ENCODE results near the gene NCKAP1. TPM values are rescaled to one million over a fixed set of nuclear protein-coding genes. Genes with fewer than 3 reads are reported as not detected.
"Not testable (repeated sequence)": the region's sequence is repeated elsewhere in the genome, so short reads cannot be mapped to it uniquely, and the experiment has no call there.

The NCKAP1 gene
- total RNA-seq, 1 donor from 2014 or later: 55.7 TPM

DNA sequence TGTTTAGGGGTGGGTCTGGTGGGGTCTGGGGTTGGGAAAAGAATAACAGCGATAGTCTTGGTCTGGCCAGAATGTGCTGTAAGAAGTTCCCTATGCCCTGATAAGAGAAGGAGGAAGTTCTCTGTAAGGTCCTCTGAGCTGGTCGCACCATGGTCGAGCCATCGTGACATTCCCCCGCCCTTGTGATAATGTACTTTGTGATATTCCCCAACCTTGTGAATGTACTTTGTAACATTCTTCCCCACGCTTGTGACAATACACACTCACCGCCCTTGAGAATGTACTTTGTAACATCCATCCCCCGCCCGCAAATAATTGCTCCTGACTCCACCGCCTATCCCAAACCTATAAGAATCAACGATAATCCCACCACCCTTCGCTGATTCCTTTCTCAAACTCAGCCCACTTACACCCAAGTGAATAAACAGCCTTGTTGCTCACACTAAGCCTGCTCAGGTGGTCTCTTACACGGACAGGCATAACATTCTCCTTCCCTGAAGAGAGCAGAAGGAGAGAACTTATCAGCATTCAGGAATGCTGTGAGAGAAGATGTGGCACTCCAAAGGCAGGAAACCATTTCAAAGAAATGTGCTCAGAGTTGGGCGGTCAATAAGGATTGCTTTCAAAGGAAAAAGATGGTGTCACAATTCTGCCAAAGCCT, 22.4 kb upstream of the NCKAP1 start:
- DNase-seq (ENCODE audit: low spot score in 2 of 2): no peak
- H3K27me3 ChIP-seq: no peaks in the 10 kb centered on the region
- no peak overlapping the region for H3K27ac ChIP-seq
- intact Hi-C loops (cut with DNase I): no loop called here
- no peaks in the 10 kb centered on the region for H3K9me3 ChIP-seq
- H3K4me1 ChIP-seq: no peaks in the 10 kb centered on the region
- H3K4me3 ChIP-seq: no peak overlapping the region
- TF ChIP-seq, protein P1, sequence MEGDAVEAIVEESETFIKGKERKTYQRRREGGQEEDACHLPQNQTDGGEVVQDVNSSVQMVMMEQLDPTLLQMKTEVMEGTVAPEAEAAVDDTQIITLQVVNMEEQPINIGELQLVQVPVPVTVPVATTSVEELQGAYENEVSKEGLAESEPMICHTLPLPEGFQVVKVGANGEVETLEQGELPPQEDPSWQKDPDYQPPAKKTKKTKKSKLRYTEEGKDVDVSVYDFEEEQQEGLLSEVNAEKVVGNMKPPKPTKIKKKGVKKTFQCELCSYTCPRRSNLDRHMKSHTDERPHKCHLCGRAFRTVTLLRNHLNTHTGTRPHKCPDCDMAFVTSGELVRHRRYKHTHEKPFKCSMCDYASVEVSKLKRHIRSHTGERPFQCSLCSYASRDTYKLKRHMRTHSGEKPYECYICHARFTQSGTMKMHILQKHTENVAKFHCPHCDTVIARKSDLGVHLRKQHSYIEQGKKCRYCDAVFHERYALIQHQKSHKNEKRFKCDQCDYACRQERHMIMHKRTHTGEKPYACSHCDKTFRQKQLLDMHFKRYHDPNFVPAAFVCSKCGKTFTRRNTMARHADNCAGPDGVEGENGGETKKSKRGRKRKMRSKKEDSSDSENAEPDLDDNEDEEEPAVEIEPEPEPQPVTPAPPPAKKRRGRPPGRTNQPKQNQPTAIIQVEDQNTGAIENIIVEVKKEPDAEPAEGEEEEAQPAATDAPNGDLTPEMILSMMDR (IDR thresholded peaks at IDR 0.05): no peak
- H3K36me3 ChIP-seq: no peaks in the 10 kb centered on the region

DNA sequence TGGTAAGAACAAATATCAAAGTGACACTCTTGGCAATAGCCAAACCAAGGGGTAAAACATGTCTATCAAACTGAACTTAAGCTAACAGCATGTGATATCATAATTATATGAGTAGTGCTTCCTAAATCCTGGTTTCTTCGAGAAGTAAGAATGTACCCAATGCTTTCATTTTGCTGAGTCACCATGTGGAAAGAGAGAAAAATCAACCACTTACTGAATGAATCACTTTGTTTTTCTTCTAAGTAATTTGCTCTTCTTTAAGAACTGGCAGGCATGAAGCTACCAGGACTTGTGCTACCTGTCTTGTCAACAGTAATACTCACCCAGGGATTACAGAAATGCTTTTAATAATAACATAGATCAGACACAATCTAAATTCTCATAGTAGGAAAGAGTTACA, 21.3 kb upstream of the NCKAP1 start:
- Histone ChIP-seq H3K36me3 (no peaks in the 10 kb centered on the region), H3K9me3 (no peaks in the 10 kb centered on the region), H3K4me3 (no peak overlapping the region), H3K27me3 (no peaks in the 10 kb centered on the region), H3K4me1 (no peaks in the 10 kb centered on the region), H3K27ac (peak overlapping the region in 1 of 2 donors; percentile 52)
- no peak for DNase-seq (ENCODE audit: low spot score in 2 of 2)
- TF ChIP-seq, protein P1 (IDR thresholded peaks at IDR 0.05): no peak
- intact Hi-C loops (cut with DNase I): no loop called here

DNA sequence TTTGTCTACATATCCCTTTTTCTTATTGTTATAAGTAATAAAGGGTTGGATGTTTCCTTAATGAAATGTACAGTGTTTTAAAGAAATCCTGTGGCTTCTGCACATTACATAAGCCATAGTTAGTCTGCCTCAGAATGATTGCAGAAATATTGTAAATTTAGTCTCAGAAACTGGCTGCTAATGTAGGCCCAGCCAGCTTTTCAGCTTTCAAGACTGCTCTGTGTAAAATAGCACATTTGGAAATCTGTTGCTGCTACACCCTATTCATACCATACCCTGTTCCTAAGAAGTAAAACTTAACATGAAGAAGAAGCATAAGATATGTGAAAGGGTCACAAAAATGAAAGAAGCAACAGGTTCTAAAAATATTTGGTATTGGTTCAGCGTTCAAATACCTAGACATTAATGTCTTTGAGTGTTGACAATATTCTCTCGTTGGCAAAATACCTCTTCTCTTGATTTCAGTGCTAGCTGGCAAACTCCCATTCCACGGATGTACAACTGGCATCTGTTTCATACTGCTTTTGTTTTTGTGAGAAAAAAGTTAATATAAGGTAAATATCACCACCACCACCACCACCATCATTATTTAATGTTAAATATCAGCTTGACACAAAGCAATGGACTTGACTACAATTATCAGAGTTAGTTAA, 19.2 kb upstream of the NCKAP1 start:
- no peaks in the 10 kb centered on the region for H3K36me3 ChIP-seq
- no peak for DNase-seq (ENCODE audit: low spot score in 2 of 2)
- no peaks in the 10 kb centered on the region for H3K9me3 ChIP-seq
- intact Hi-C loops (cut with DNase I): no loop called here
- H3K4me1 ChIP-seq: no peaks in the 10 kb centered on the region
- TF ChIP-seq, protein P1 (IDR thresholded peaks at IDR 0.05): no peak
- H3K4me3 ChIP-seq: no peak overlapping the region
- peak overlapping the region; percentile 46 to 68 for H3K27ac ChIP-seq
- no peaks in the 10 kb centered on the region for H3K27me3 ChIP-seq

DNA sequence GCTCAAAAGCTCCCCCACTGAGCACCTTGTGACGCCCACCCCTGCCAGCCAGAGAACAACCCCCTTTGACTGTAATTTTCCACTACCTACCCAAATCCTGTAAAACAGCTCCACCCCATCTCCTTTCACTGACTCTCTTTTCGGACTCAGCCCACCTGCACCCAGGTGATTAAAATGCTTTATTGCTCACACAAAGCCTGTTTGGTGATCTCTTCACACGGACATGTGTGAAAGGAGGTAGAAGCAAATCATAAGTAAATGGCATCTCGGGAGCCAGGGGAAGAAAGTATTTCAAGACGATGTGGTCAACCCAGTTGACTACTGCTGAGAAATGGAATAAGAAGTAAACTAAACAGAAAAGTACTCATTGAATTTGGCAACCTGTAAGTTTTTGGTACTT, 11.2 kb upstream of the NCKAP1 start:
- no peaks in the 10 kb centered on the region for H3K36me3 ChIP-seq
- intact Hi-C loops (cut with DNase I): no loop called here
- TF ChIP-seq, protein P1 (IDR thresholded peaks at IDR 0.05): no peak

DNA sequence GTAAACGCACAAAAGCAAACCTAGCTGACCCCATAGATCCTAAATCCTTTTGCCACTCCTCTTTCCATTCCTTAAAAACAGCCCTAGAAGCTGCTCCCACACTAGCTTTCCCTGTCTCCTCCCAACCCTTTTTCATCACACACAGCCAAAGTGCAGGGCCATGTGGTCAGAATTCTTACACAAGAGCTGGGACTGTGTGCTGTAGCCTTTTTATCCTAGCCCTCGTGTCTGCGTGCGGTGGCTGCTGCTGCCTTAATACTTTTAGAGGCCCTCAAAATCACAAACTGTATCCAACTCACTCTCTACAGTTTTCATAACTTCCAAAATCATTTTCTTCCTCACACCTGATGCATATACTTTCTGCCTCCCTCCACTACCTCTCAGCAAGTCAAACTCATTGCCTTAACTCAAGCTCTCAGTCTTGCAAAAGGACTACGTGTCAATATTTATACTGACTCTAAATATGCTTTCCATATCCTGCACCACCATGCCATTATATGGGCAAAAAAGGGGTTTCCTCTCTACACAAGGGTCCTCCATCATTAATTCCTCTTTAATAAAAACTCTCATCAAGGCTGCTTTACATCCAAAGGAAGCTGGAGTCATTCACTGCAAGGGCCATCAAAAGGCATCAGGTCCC, 9.3 kb upstream of the NCKAP1 start:
- DNase-seq (ENCODE audit: low spot score in 2 of 2); intact Hi-C loops (cut with DNase I): not testable (repeated sequence)

More for the DNA sequence above, 11.2 kb upstream of the NCKAP1 start:
- Histone ChIP-seq H3K27me3 (no peaks in the 10 kb centered on the region), H3K4me1 (no peaks in the 10 kb centered on the region), H3K4me3 (no peak overlapping the region), H3K9me3 (no peaks in the 10 kb centered on the region), H3K27ac (no peak overlapping the region)
- no peak for DNase-seq (ENCODE audit: low spot score in 2 of 2)

DNA sequence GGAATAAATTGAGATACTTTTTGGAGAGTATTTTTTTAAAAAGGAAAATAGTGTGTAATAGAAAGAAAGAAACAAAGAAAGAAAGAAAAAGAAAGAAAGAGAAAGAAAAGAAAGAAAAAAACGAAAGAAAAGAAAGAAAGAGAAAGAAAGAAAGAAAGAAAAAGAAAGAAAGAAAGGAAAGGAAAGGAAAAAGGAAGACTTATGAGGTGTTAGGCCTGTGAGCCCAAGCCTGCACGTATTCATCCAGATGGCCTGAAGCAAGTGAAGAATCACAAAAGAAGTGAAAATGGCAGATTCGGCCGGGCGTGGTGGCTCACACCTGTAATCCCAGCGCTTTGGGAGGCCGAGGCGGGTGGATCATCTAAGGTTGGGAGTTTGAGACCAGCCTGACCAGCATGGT, 5.3 kb upstream of the NCKAP1 start:
- H3K4me3 ChIP-seq; H3K36me3 ChIP-seq; H3K9me3 ChIP-seq; H3K4me1 ChIP-seq; H3K27me3 ChIP-seq; DNase-seq (ENCODE audit: low spot score in 2 of 2); intact Hi-C loops (cut with DNase I); H3K27ac ChIP-seq: not testable (repeated sequence)

More for the DNA sequence above, 9.3 kb upstream of the NCKAP1 start:
- H3K36me3 ChIP-seq, H3K4me1 ChIP-seq, H3K27me3 ChIP-seq, H3K4me3 ChIP-seq, H3K27ac ChIP-seq, H3K9me3 ChIP-seq: not testable (repeated sequence)
